CD14-positive monocyte (primary cell): ENCODE results near the gene FGB. TPM values are rescaled to one million over a fixed set of nuclear protein-coding genes. Genes with fewer than 3 reads are reported as not detected.

ENCODE experiments used
- DNase-seq, 3 donors: peaks; one replicate each; pipeline ENCODE4 v3.0.0-alpha.2; 2011 to 2022
- H2AFZ ChIP-seq: 2 replicates; pipeline ENCODE4 v1.6.0; 2012; ENCODE audit warnings: mild to moderate bottlenecking, low read depth, low read length, inconsistent platforms; ENCODE audit not compliant: insufficient read depth, poor library complexity, severe bottlenecking
- H3K27ac ChIP-seq, 2 donors: 1 replicate in 1 of 2; 2 replicates in 1 of 2; pipeline ENCODE4 v1.5.1; 2012 to 2013; ENCODE audit warnings: low read length in 2 of 2, control low read depth in 1 of 2, inconsistent platforms in 1 of 2, low read depth in 1 of 2, mild to moderate bottlenecking in 1 of 2
- H3K27me3 ChIP-seq, 2 donors: one replicate each; pipeline versions ENCODE4 v1.6.0 to v1.6.1; 2011 to 2013; ENCODE audit warnings: low read length in 2 of 2; ENCODE audit not compliant: control insufficient read depth in 2 of 2, insufficient read depth in 2 of 2
- H3K36me3 ChIP-seq, 2 donors: replicated peaks in 1 of 2; 1 replicate in 1 of 2; 2 replicates in 1 of 2; pipeline versions ENCODE4 v1.5.1 to v1.6.1; 2012 to 2013; ENCODE audit warnings: low read length in 2 of 2, control low read depth in 1 of 2, inconsistent platforms in 1 of 2, mild to moderate bottlenecking in 1 of 2; ENCODE audit not compliant: insufficient read depth in 2 of 2, control insufficient read depth in 1 of 2
- H3K4me1 ChIP-seq, 2 donors: 1 replicate in 1 of 2; 2 replicates in 1 of 2; pipeline versions ENCODE4 v1.5.1 to v1.6.1; 2012 to 2013; ENCODE audit warnings: low read length in 2 of 2, control low read depth in 1 of 2, inconsistent platforms in 1 of 2, mild to moderate bottlenecking in 1 of 2, moderate library complexity in 1 of 2; ENCODE audit not compliant: insufficient read depth in 2 of 2, control insufficient read depth in 1 of 2
- H3K4me2 ChIP-seq: replicated peaks from 2 replicates; pipeline ENCODE3; 2012; ENCODE audit warnings: low read length, moderate library complexity, mild to moderate bottlenecking; ENCODE audit not compliant: poor library complexity, severe bottlenecking; ENCODE audit errors: extremely low read depth
- H3K4me3 ChIP-seq, 3 experiments: fragments of 200-600 bp in 1 of 3; sonication (generic) in 1 of 3; replicated peaks in 1 of 3; 1 replicate in 2 of 3; 2 replicates in 1 of 3; pipeline ENCODE4 v1.5.1; 2011 to 2013; ENCODE audit warnings: low read length in 3 of 3, mild to moderate bottlenecking in 3 of 3, control low read depth in 2 of 3, low read depth in 2 of 3, inconsistent platforms in 1 of 3, moderate library complexity in 1 of 3
- H3K79me2 ChIP-seq: 2 replicates; pipeline ENCODE4 v1.6.0; 2012; ENCODE audit warnings: mild to moderate bottlenecking, control low read depth, inconsistent platforms, low read length, moderate library complexity; ENCODE audit not compliant: insufficient read depth
- H3K9ac ChIP-seq: 2 replicates; pipeline ENCODE4 v1.6.0; 2017; ENCODE audit warnings: low read length, mild to moderate bottlenecking; ENCODE audit not compliant: insufficient read depth, poor library complexity, severe bottlenecking
- H3K9me3 ChIP-seq, 2 donors: replicated peaks in 1 of 2; 1 replicate in 1 of 2; 2 replicates in 1 of 2; pipeline versions ENCODE4 v1.5.1 to v1.6.1; 2012 to 2013; ENCODE audit warnings: low read length in 2 of 2, control low read depth in 1 of 2; ENCODE audit not compliant: control insufficient read depth in 1 of 2, insufficient read depth in 1 of 2
- H4K20me1 ChIP-seq: 2 replicates; pipeline ENCODE4 v1.6.0; 2012; ENCODE audit warnings: mild to moderate bottlenecking, low read length, control low read depth, moderate library complexity; ENCODE audit not compliant: insufficient read depth
- H3K27ac Mint-ChIP-seq, 7 donors: one replicate each; pipeline ENCODE4 v1.8.0; 2020; ENCODE audit warnings: mild to moderate bottlenecking in 7 of 7, mixed read lengths in 7 of 7, moderate library complexity in 6 of 7, inconsistent platforms in 2 of 7
- H3K27me3 Mint-ChIP-seq, 3 donors: one replicate each; pipeline ENCODE4 v1.8.0; 2021 to 2022; ENCODE audit warnings: low read depth in 3 of 3, mild to moderate bottlenecking in 3 of 3, mixed read lengths in 3 of 3, moderate library complexity in 3 of 3, inconsistent platforms in 1 of 3
- H3K36me3 Mint-ChIP-seq, 2 donors: one replicate each; pipeline ENCODE4 v1.8.0; 2020; ENCODE audit warnings: mixed read lengths in 2 of 2, inconsistent platforms in 1 of 2, mild to moderate bottlenecking in 1 of 2
- H3K4me1 Mint-ChIP-seq: one replicate; pipeline ENCODE4 v1.8.0; 2020; ENCODE audit warnings: mild to moderate bottlenecking, mixed read lengths
- H3K4me3 Mint-ChIP-seq, 2 donors: one replicate each; pipeline ENCODE4 v1.8.0; 2020; ENCODE audit warnings: mild to moderate bottlenecking in 2 of 2, mixed read lengths in 2 of 2, moderate library complexity in 1 of 2
- H3K9me3 Mint-ChIP-seq, 7 donors: one replicate each; pipeline ENCODE4 v1.8.0; 2020 to 2022; ENCODE audit warnings: mixed read lengths in 7 of 7, mild to moderate bottlenecking in 6 of 7, moderate library complexity in 6 of 7, inconsistent platforms in 2 of 7
- CTCF ChIP-seq: fragments of 200-600 bp; IDR thresholded peaks from one replicate; pipeline ENCODE4 v1.8.0; 2022; ENCODE audit warnings: antibody characterized with exemption, mild to moderate bottlenecking
- WGBS: methylation state at CpG from one replicate; pipeline ENCODE4 v1.1.5; 2013; ENCODE audit warnings: missing lambda C conversion rate; ENCODE audit not compliant: insufficient coverage; 5-methylcytosine and 5-hydroxymethylcytosine counted together
- intact Hi-C, 2 donors: fragments of 100-400 bp; cut with micrococcal nuclease; formaldehyde crosslinking; loops; one replicate each; pipeline versions ENCODE4 v1.15.0 to v1.15.1; 2023
- polyA plus RNA-seq, 3 donors: library from polyadenylated mRNA; depleted of rRNA in 1 of 3; unstranded in 2 of 3; stranded (reverse) in 1 of 3; fragments of 300-500 nt in 2 of 3; fragments of >200 nt in 1 of 3; fragmentation: Illumina TruSeq in 2 of 3; gene quantifications; 1 replicate in 2 of 3; 2 replicates in 1 of 3; pipeline ENCODE4 v1.2.3, GENCODE V29; 2012 to 2021

Gene FGB
- polyA plus RNA-seq, 3 donors, result not detected

GRCh38 chr4:154606728-154607723 is 44.2 kb downstream of the FGB start:
- Mint-ChIP-seq H3K36me3 (no peaks in the 10 kb centered on the region), H3K4me3 (no peak overlapping the region), H3K4me1 (no peaks in the 10 kb centered on the region), H3K27ac (no peak overlapping the region), H3K27me3 (peaks cover 0 to 1% (median 0%) of the 10 kb centered on the region in 3 donors), H3K9me3 (no peaks in the 10 kb centered on the region)
- no peak overlapping the region for H2AFZ ChIP-seq
- no peaks in the 10 kb centered on the region for H3K36me3 ChIP-seq
- intact Hi-C loops, result no loop called here
- DNase-seq, result no peak
- no peak for TF ChIP-seq CTCF
- H3K4me3 ChIP-seq, result no peak overlapping the region
- H3K79me2 ChIP-seq, result no peaks in the 10 kb centered on the region
- no peaks in the 10 kb centered on the region for H3K4me1 ChIP-seq
- H3K27ac ChIP-seq, result no peak overlapping the region
- H3K9ac ChIP-seq, result no peak overlapping the region
- H3K9me3 ChIP-seq, result no peaks in the 10 kb centered on the region
- no peaks in the 10 kb centered on the region for H4K20me1 ChIP-seq
- 85% methylated on average over 2 of the region's 6 CpGs for WGBS
- no peak overlapping the region for H3K4me2 ChIP-seq
- H3K27me3 ChIP-seq, result no peaks in the 10 kb centered on the region

- Histone ChIP-seq H3K9ac (no peak overlapping the region), H3K4me3 (no peak overlapping the region), H3K4me2 (no peak overlapping the region), H3K27me3 (no peaks in the 10 kb centered on the region), H3K36me3 (no peaks in the 10 kb centered on the region), H4K20me1 (no peaks in the 10 kb centered on the region), H3K4me1 (no peaks in the 10 kb centered on the region), H2AFZ (no peak overlapping the region), H3K9me3 (no peaks in the 10 kb centered on the region), H3K27ac (no peak overlapping the region), H3K79me2 (no peaks in the 10 kb centered on the region)
- Mint-ChIP-seq H3K36me3 (no peaks in the 10 kb centered on the region), H3K9me3 (no peaks in the 10 kb centered on the region), H3K27ac (no peak overlapping the region), H3K4me1 (no peaks in the 10 kb centered on the region), H3K4me3 (no peak overlapping the region), H3K27me3 (peaks cover 0 to 1% (median 0%) of the 10 kb centered on the region in 3 donors)
- no CpG with 5 or more reads among the region's 3 CpGs for WGBS
- TF ChIP-seq CTCF, result no peak
- intact Hi-C loops, result no loop called here
- DNase-seq, result no peak
These were observed 45.8 kb downstream of the FGB start for GRCh38 chr4:154608361-154609252.
